Thoracic aorta (tissue), 2 donors: Measurements from ENCODE around the gene DEXI. TPM values are rescaled to one million over a fixed set of nuclear protein-coding genes. Genes with fewer than 3 reads are reported as not detected.
"Not testable (repeated sequence)": the region's sequence is repeated elsewhere in the genome, so short reads cannot be mapped to it uniquely, and the experiment has no call there.

Experiments
- ATAC-seq: fragments of 150-250 bp; one replicate; pipeline ENCODE4 v1.8.0; 2017; ENCODE audit warnings: low read depth; ENCODE audit not compliant: insufficient number of reproducible peaks, low FRiP score
- DNase-seq: peaks from one replicate; pipeline ENCODE4 v3.0.0-alpha.2; 2020; ENCODE audit warnings: low spot score
- H3K27ac ChIP-seq, 2 donors: fragments of 200-600 bp; sonication (generic); 1 replicate in 1 of 2; 2 replicates in 1 of 2; pipeline ENCODE4 v1.5.1; 2016; ENCODE audit warnings: mild to moderate bottlenecking in 2 of 2, moderate library complexity in 2 of 2
- H3K27me3 ChIP-seq: fragments of 200-600 bp; sonication (generic); replicated peaks from 2 replicates; pipeline ENCODE4 v1.6.0; 2016; ENCODE audit warnings: mild to moderate bottlenecking; ENCODE audit not compliant: insufficient read depth
- H3K36me3 ChIP-seq: fragments of 200-600 bp; sonication (generic); one replicate; pipeline ENCODE4 v1.5.1; 2016
- H3K4me1 ChIP-seq, 2 donors: fragments of 200-600 bp; sonication (generic); 1 replicate in 1 of 2; 2 replicates in 1 of 2; pipeline versions ENCODE4 v1.5.1 to v1.6.0; 2016; ENCODE audit warnings: low read depth in 2 of 2, mild to moderate bottlenecking in 1 of 2; ENCODE audit not compliant: control insufficient read depth in 1 of 2
- H3K4me3 ChIP-seq: fragments of 200-600 bp; sonication (generic); 2 replicates; pipeline ENCODE4 v1.5.1; 2016; ENCODE audit warnings: mild to moderate bottlenecking
- H3K9me3 ChIP-seq: fragments of 200-600 bp; sonication (generic); 2 replicates; pipeline ENCODE4 v1.5.1; 2016
- CTCF ChIP-seq: fragments of 200-600 bp; sonication (generic); IDR thresholded peaks from one replicate; pipeline ENCODE4 v1.5.1; 2019; ENCODE audit warnings: antibody characterized with exemption
- total RNA-seq, 2 donors: library from RNA; depleted of rRNA; stranded (reverse); fragments of >200 nt; gene quantifications; one replicate each; pipeline versions ENCODE4 v1.1.0 to v1.2.3, GENCODE V29; 2016

DEXI gene
- total RNA-seq, 2 donors from 2014 or later: 120 to 157 TPM

GRCh38 chr16:10968498-10968897, 26.2 kb upstream of the DEXI start:
- no peak for ATAC-seq

GRCh38 chr16:10967986-10968385, 25.7 kb upstream of the DEXI start:
- DNase-seq (no peak), ATAC-seq (no peak)
- Histone ChIP-seq H3K4me3 (no peak overlapping the region), H3K36me3 (peaks cover 5% of the 10 kb centered on the region), H3K9me3 (no peaks in the 10 kb centered on the region), H3K4me1 (peaks cover 23 to 39% of the 10 kb centered on the region in 2 donors), H3K27me3 (no peaks in the 10 kb centered on the region), H3K27ac (no peak overlapping the region)
- no peak for TF ChIP-seq CTCF

More at GRCh38 chr16:10968498-10968897, 26.2 kb upstream of the DEXI start:
- no peaks in the 10 kb centered on the region for H3K27me3 ChIP-seq
- no peak for DNase-seq
- no peak for TF ChIP-seq CTCF
- no peak overlapping the region for H3K4me3 ChIP-seq
- H3K27ac ChIP-seq: no peak overlapping the region
- H3K9me3 ChIP-seq: no peaks in the 10 kb centered on the region
- H3K4me1 ChIP-seq: peaks cover 24 to 44% of the 10 kb centered on the region in 2 donors
- no peaks in the 10 kb centered on the region for H3K36me3 ChIP-seq

GRCh38 chr16:10966559-10966958, 24.3 kb upstream of the DEXI start:
- H3K4me3 ChIP-seq, ATAC-seq, H3K9me3 ChIP-seq, DNase-seq, H3K27me3 ChIP-seq, H3K27ac ChIP-seq: not testable (repeated sequence)
- Histone ChIP-seq H3K4me1 (peaks cover 15 to 28% of the 10 kb centered on the region in 2 donors), H3K36me3 (peaks cover 10% of the 10 kb centered on the region)

- no peak overlapping the region for H3K4me3 ChIP-seq
- no peak overlapping the region for H3K27ac ChIP-seq
- no peaks in the 10 kb centered on the region for H3K9me3 ChIP-seq
- ATAC-seq: no peak
- TF ChIP-seq CTCF: no peak
- peaks cover 18 to 28% of the 10 kb centered on the region in 2 donors for H3K4me1 ChIP-seq
- no peaks in the 10 kb centered on the region for H3K27me3 ChIP-seq
- no peak for DNase-seq
- peaks cover 10% of the 10 kb centered on the region for H3K36me3 ChIP-seq
Observed at GRCh38 chr16:10966129-10966528, 23.9 kb upstream of the DEXI start.

- Histone ChIP-seq H3K36me3 (peaks cover 10% of the 10 kb centered on the region), H3K4me1 (peaks cover 17 to 28% of the 10 kb centered on the region in 2 donors), H3K27ac (no peak overlapping the region), H3K4me3 (no peak overlapping the region), H3K9me3 (no peaks in the 10 kb centered on the region), H3K27me3 (no peaks in the 10 kb centered on the region)
- no peak for TF ChIP-seq CTCF
- no peak for ATAC-seq
- DNase-seq: no peak
Observed at GRCh38 chr16:10965440-10966061, 23.3 kb upstream of the DEXI start.

GRCh38 chr16:10964891-10965326, 22.6 kb upstream of the DEXI start:
- Histone ChIP-seq H3K36me3 (peaks cover 10% of the 10 kb centered on the region), H3K27ac (no peak overlapping the region)

More at GRCh38 chr16:10964891-10965326, 22.6 kb upstream of the DEXI start:
- DNase-seq: no peak
- H3K27me3 ChIP-seq: no peaks in the 10 kb centered on the region
- no peak for TF ChIP-seq CTCF
- no peaks in the 10 kb centered on the region for H3K9me3 ChIP-seq
- H3K4me1 ChIP-seq: peaks cover 18 to 26% of the 10 kb centered on the region in 2 donors
- no peak for ATAC-seq
- no peak overlapping the region for H3K4me3 ChIP-seq
